Measurements from ENCODE around the gene AGPAT2. TPM values are rescaled to one million over a fixed set of nuclear protein-coding genes. Genes with fewer than 3 reads are reported as not detected.
A peak's percentile ranks its signal among the peaks of the same experiment; 100 is the strongest.

AGPAT2 gene
- total RNA-seq, 1 donor from 2014 or later: 106 TPM

DNA sequence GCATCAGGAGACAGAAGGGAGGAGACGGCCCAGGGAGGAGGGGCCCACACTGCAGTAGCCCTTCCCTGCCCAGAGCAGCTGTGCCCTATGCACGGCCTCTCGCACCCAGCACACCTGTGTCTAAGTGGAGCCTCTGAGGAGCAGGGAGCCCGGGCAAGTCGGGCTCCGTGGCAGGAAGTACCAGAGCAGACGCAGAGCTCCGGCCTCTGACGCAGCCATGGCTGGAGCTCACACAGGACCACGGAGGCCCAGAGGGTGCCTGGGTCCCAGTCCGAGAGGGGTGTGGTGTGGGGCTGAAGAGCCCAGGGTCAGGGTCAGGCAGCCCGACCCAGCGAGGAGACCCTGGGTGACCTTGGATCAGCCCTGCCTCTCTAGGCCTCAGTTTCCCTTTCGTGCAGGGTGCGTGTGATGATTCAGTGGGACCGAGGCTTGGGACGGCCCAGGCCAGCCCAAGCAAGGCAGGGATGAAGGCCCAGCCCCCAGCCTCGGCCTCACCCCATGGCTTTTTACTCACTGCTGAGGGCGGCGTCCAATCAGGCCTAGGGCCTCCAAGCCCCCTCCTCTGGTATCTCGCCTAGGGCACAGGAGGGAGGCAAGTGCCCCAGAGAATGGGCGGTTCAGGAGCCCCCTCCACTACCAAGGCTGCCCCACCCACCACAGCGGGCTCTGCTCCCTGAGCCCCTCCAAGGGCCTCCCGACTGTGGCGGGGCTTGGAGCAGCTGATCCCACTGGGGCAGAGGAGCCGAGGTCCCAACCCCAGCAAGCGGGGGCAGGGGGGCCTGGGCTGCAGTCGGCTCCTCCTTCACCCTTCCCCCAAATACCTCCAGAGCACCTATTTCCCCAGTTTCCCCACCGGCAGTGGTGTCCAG is 4.3 kb upstream of the AGPAT2 start:
- H3K27ac ChIP-seq: no peak overlapping the region

DNA sequence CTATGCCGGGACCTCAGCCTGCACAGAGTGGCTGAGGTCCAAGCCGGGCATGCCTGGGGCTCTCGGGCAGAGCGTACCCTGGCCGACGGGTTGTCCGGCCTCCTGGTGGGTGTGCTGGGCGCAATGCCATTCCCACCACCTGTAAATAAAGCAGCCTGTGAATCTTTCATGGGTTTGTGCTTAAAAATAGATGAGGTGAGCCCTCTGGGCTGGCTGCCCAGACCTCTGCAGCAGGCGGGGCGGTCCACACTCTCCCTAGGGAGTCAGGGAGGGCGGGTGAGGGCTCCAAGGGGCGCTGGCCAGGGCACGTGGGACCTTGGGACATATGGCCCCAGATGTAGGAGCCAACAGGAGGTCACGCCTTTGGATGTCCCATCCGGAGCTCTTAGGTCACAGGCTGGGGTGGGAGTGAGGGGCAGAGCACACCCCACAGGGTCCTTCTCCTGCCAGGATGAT is 3.6 kb upstream of the AGPAT2 start:
- no peaks in the 10 kb centered on the region for H3K27me3 ChIP-seq (ENCODE audit: low read depth)
- H3K4me1 ChIP-seq: peaks cover 72% of the 10 kb centered on the region
- TF ChIP-seq, protein P1, sequence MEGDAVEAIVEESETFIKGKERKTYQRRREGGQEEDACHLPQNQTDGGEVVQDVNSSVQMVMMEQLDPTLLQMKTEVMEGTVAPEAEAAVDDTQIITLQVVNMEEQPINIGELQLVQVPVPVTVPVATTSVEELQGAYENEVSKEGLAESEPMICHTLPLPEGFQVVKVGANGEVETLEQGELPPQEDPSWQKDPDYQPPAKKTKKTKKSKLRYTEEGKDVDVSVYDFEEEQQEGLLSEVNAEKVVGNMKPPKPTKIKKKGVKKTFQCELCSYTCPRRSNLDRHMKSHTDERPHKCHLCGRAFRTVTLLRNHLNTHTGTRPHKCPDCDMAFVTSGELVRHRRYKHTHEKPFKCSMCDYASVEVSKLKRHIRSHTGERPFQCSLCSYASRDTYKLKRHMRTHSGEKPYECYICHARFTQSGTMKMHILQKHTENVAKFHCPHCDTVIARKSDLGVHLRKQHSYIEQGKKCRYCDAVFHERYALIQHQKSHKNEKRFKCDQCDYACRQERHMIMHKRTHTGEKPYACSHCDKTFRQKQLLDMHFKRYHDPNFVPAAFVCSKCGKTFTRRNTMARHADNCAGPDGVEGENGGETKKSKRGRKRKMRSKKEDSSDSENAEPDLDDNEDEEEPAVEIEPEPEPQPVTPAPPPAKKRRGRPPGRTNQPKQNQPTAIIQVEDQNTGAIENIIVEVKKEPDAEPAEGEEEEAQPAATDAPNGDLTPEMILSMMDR (IDR thresholded peaks at IDR 0.05): no peak
- DNase-seq: peak; percentile 72
- ATAC-seq: no peak
- H3K9me3 ChIP-seq: no peaks in the 10 kb centered on the region
- H3K4me3 ChIP-seq: no peak overlapping the region
- no peaks in the 10 kb centered on the region for H3K36me3 ChIP-seq
- intact Hi-C loops (cut with DNase I): no loop called here
- peak overlapping the region; percentile 54 for H3K27ac ChIP-seq

More for the DNA sequence above, 4.3 kb upstream of the AGPAT2 start:
- peaks cover 72% of the 10 kb centered on the region for H3K4me1 ChIP-seq
- H3K27me3 ChIP-seq (ENCODE audit: low read depth): no peaks in the 10 kb centered on the region
- no peak overlapping the region for H3K4me3 ChIP-seq
- DNase-seq (no peak), ATAC-seq (no peak)
- H3K9me3 ChIP-seq: no peaks in the 10 kb centered on the region
- TF ChIP-seq, protein P1 (IDR thresholded peaks at IDR 0.05): no peak
- H3K36me3 ChIP-seq: no peaks in the 10 kb centered on the region
- intact Hi-C loops (cut with DNase I): no loop called here

DNA sequence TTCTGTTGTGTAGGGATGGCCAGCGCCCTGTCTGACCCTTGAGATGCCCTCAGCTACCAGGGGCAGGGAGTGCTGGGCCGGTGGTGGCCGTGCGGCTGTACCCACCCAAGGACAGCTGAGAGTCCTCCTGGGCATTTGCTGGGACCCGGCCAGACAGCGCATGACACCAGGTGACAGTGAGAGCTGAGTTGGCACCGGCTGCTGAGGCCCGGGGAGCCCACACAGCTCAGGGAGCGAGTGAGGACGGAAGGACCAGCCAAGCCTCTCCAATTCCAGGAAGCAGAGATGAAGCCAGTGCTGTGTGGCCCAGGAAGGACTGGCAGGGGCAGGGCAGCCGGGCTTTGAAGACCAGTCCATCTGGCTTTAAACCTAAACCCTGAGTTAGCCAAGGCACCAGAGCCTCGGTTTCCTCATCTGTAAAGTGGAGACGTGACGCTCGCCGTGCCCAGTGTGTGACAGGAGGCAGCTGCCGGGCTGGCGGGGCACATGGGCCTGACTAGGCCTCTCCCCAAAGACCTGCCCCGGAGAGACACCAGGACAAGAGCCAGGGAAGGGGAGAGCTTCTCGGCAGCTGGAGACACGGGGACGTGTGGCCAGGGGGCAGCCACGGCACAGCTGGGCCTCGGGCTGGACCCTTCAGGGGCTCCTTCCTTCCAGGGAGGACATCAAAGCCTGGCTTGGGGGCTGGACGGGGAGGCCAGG is 3.0 kb upstream of the AGPAT2 start:
- Histone ChIP-seq H3K27me3 (ENCODE audit: low read depth) (no peaks in the 10 kb centered on the region), H3K9me3 (no peaks in the 10 kb centered on the region), H3K36me3 (no peaks in the 10 kb centered on the region), H3K27ac (peak overlapping the region; percentile 54), H3K4me3 (no peak overlapping the region), H3K4me1 (peaks cover 73% of the 10 kb centered on the region)
- no peak for ATAC-seq
- intact Hi-C loops (cut with DNase I): no loop called here
- TF ChIP-seq, protein P1 (IDR thresholded peaks at IDR 0.05): no peak
- DNase-seq: no peak

DNA sequence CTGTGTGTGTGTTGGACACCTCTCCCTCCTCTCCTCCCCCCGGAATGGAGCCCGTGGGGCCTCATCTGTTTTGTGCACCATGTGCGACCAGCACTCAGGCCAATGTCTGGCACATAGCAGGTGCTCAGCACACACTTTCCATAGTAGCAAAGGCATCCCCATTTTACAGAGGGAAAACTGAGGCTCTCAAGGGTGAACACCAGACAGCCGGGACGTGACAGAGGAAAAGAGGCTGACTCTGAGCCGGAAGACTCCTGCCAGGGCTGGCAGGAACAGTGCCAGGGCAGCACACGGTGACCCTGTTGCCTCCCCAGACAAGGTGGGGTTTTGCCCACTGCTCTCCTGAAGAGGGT is 1.8 kb upstream of the AGPAT2 start:
- H3K36me3 ChIP-seq: no peaks in the 10 kb centered on the region
- intact Hi-C loops (cut with DNase I): no loop called here
- peak overlapping the region; percentile 54 for H3K27ac ChIP-seq
- peaks cover 76% of the 10 kb centered on the region for H3K4me1 ChIP-seq
- ATAC-seq (no peak), DNase-seq (no peak)
- H3K9me3 ChIP-seq: no peaks in the 10 kb centered on the region
- TF ChIP-seq, protein P1 (IDR thresholded peaks at IDR 0.05): no peak
- H3K27me3 ChIP-seq (ENCODE audit: low read depth): no peaks in the 10 kb centered on the region
- no peak overlapping the region for H3K4me3 ChIP-seq

DNA sequence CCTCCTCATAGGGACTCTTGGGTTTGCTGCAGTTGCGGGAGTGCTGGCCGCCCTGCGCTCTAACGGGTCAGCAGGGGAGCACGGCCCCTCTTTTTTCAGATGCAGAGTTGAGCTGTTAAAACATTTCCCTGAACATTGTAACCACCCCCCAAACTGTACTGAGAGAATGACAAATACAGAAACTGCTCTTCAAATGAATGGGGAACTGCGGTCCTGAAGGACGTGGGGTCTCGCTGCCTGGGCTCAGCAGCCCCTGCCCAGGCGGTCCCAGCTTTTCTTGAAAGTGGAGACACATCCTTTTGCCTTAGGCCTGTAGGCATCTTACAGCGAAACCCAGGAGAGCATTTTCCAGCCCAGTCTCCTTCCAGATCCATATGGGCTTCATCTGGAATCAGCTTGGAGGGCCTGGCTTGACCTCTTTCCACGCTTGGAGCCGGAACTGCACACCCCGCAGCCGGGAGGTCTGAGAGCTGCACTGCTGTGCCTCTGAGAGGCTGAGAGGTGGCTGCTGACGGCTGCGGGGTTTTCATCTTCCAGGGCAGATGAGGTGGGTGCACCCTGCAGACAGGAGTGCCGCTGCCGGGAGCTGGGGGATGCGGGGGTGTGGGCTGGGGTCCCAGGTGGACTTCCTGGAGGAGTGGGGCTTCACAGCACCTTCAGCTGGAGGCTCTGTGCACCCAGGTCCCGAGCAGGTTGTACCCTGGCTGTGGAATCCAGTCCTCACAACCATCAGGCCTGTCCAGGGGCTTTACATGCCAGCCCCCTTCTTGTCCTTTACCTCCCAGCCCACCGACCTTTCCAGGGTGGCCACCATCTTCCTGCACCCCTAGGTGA is 1.2 kb upstream of the AGPAT2 start:
- TF ChIP-seq, protein P1 (IDR thresholded peaks at IDR 0.05): no peak
- H3K4me1 ChIP-seq: peaks cover 70% of the 10 kb centered on the region
- H3K36me3 ChIP-seq: no peaks in the 10 kb centered on the region
- H3K27me3 ChIP-seq (ENCODE audit: low read depth): no peaks in the 10 kb centered on the region
- ATAC-seq (no peak), DNase-seq (no peak)
- peak overlapping the region; percentile 93 for H3K27ac ChIP-seq
- peak overlapping the region; percentile 97 for H3K4me3 ChIP-seq
- intact Hi-C loops (cut with DNase I): no loop called here
- no peaks in the 10 kb centered on the region for H3K9me3 ChIP-seq

Data from lower lobe of right lung (tissue), 2 donors.